DMS79 treated with DMSO at 0.1 percent for 48 hours (cell line): ENCODE results near the gene CHST11.

Source experiments
- DNase-seq: peaks from one replicate; lab custom pipeline; 2025; lab: John Stamatoyannopoulos, UW

CHST11 gene

GRCh38 chr12:104433061-104433460 is 23.7 kb upstream of the CHST11 start:
- no peak for DNase-seq

- DNase-seq, result no peak
Observed at GRCh38 chr12:104434129-104434528, 22.6 kb upstream of the CHST11 start.

- DNase-seq, result no peak
Observed at GRCh38 chr12:104435175-104435574, 21.6 kb upstream of the CHST11 start.

- DNase-seq, result no peak
Observed at GRCh38 chr12:104435765-104436164, 21.0 kb upstream of the CHST11 start.

GRCh38 chr12:104436790-104437189 is 20.0 kb upstream of the CHST11 start:
- DNase-seq, result no peak

GRCh38 chr12:104438134-104438533 is 18.6 kb upstream of the CHST11 start:
- no peak for DNase-seq

GRCh38 chr12:104439137-104439536 is 17.6 kb upstream of the CHST11 start:
- no peak for DNase-seq

- DNase-seq, result no peak
Observed at GRCh38 chr12:104443008-104443407, 13.7 kb upstream of the CHST11 start.

- no peak for DNase-seq
Observed at GRCh38 chr12:104446646-104447421, 9.9 kb upstream of the CHST11 start.

GRCh38 chr12:104448031-104448430 is 8.7 kb upstream of the CHST11 start:
- DNase-seq, result no peak

- DNase-seq, result no peak
Observed at GRCh38 chr12:104448451-104448850, 8.3 kb upstream of the CHST11 start.

GRCh38 chr12:104450700-104451099 is 6.0 kb upstream of the CHST11 start:
- DNase-seq, result no peak

- no peak for DNase-seq
Observed at GRCh38 chr12:104452087-104452486, 4.7 kb upstream of the CHST11 start.

GRCh38 chr12:104453133-104453532 is 3.6 kb upstream of the CHST11 start:
- no peak for DNase-seq

- no peak for DNase-seq
Observed at GRCh38 chr12:104454997-104455396, 1.8 kb upstream of the CHST11 start.

- no peak for DNase-seq
Observed at GRCh38 chr12:104455578-104456416, 951 bp upstream of the CHST11 start.

- DNase-seq, result peak; percentile 58
Observed at GRCh38 chr12:104456950-104457745, 400 bp downstream of the CHST11 start.

GRCh38 chr12:104457746-104458693 is 1.3 kb downstream of the CHST11 start:
- peak; percentile 30 for DNase-seq

- DNase-seq, result peak; percentile 23
Observed at GRCh38 chr12:104458694-104459367, 2.1 kb downstream of the CHST11 start.

GRCh38 chr12:104459368-104459909 is 2.7 kb downstream of the CHST11 start:
- DNase-seq, result peak; percentile 9
